ENCODE data around the gene CCDC59.

The CCDC59 gene

DNA sequence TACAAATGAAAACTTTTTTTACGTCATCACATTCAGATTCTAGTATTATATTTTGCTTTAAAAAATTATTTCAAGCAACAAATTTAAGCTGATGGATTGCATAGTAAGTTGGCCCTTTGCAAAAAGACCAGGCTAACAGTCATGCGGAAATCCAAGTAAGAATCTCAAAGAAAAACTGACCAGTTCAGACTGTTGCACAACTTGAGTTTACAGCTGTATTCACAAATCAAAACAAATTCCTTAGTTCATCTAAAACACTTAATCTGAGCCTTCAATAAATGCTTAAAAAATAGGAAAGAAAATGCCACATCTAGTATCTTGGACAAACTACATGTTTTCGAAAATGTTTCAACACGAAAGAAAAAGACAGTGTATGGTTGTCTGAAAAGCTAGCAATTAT is 847 bp downstream of the CCDC59 start:
- TF ChIP-seq, protein P1, sequence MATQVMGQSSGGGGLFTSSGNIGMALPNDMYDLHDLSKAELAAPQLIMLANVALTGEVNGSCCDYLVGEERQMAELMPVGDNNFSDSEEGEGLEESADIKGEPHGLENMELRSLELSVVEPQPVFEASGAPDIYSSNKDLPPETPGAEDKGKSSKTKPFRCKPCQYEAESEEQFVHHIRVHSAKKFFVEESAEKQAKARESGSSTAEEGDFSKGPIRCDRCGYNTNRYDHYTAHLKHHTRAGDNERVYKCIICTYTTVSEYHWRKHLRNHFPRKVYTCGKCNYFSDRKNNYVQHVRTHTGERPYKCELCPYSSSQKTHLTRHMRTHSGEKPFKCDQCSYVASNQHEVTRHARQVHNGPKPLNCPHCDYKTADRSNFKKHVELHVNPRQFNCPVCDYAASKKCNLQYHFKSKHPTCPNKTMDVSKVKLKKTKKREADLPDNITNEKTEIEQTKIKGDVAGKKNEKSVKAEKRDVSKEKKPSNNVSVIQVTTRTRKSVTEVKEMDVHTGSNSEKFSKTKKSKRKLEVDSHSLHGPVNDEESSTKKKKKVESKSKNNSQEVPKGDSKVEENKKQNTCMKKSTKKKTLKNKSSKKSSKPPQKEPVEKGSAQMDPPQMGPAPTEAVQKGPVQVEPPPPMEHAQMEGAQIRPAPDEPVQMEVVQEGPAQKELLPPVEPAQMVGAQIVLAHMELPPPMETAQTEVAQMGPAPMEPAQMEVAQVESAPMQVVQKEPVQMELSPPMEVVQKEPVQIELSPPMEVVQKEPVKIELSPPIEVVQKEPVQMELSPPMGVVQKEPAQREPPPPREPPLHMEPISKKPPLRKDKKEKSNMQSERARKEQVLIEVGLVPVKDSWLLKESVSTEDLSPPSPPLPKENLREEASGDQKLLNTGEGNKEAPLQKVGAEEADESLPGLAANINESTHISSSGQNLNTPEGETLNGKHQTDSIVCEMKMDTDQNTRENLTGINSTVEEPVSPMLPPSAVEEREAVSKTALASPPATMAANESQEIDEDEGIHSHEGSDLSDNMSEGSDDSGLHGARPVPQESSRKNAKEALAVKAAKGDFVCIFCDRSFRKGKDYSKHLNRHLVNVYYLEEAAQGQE (IDR thresholded peaks at IDR 0.05; ENCODE audit: insufficient read depth in 1 of 2, low read depth in 2 of 2, low read length in 2 of 2) = no peak
- TF ChIP-seq POLR2AphosphoS5 (IDR thresholded peaks at IDR 0.05; ENCODE audit: low read depth, low read length) (no peak), TAF1 (IDR thresholded peaks at IDR 0.05; ENCODE audit: borderline replicate concordance, insufficient read depth, low read length) (no peak), FOXP2 (optimal IDR thresholded peaks at IDR 0.05; ENCODE audit: borderline replicate concordance, extremely low read depth, extremely low read length, insufficient read depth) (no peak), SIN3A (IDR thresholded peaks at IDR 0.05; ENCODE audit: borderline replicate concordance, insufficient read depth, low read length) (no peak)

DNA sequence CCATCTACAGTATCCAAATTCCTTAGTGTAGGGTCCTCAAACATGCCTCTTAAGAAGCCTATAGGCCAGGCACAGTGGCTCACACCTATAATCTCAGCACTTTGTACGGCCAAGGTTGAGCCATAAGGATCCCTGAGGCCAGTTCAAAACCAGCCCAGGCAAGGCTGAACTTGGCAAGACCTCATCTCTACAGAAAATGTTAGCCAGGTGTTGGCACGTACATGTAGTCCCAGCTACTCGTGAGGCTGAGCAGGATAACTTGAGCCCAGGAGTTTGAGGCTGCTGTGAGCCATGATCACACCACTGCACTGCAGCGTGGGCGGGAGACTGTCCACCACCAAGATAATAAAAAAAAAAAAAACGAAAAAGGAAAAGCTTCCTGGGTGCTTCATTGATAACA is 6.8 kb downstream of the CCDC59 start:
- no peak for TF ChIP-seq FOXP2 (optimal IDR thresholded peaks at IDR 0.05; ENCODE audit: borderline replicate concordance, extremely low read depth, extremely low read length, insufficient read depth)
- TF ChIP-seq TAF1 (IDR thresholded peaks at IDR 0.05; ENCODE audit: borderline replicate concordance, insufficient read depth, low read length) = no peak
- TF ChIP-seq POLR2AphosphoS5 (IDR thresholded peaks at IDR 0.05; ENCODE audit: low read depth, low read length) = no peak
- TF ChIP-seq SIN3A (IDR thresholded peaks at IDR 0.05; ENCODE audit: borderline replicate concordance, insufficient read depth, low read length) = no peak
- TF ChIP-seq, protein P1 (IDR thresholded peaks at IDR 0.05; ENCODE audit: insufficient read depth in 1 of 2, low read depth in 2 of 2, low read length in 2 of 2) = no peak

DNA sequence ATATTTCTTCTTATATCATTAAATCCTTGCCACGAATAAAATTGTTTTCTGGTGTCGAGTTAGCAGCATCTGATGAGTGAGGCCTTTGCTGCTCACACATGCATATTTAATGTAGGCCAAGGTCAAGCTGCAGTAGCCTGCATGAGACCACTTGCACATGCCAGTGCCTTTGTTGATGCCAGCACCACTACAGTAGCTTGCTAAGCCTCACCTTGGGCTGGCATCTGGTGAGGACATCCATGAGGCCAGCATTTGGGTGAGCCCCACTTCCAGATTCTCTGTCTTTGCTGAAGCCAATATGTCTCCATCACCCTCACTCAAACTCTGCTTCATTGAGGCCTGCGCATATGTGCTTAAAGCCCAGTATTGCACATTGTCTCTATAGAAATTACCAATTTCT is 8.0 kb downstream of the CCDC59 start:
- TF ChIP-seq, protein P1 (IDR thresholded peaks at IDR 0.05; ENCODE audit: insufficient read depth in 1 of 2, low read depth in 2 of 2, low read length in 2 of 2) = no peak
- TF ChIP-seq POLR2AphosphoS5 (IDR thresholded peaks at IDR 0.05; ENCODE audit: low read depth, low read length) = no peak
- TF ChIP-seq TAF1 (IDR thresholded peaks at IDR 0.05; ENCODE audit: borderline replicate concordance, insufficient read depth, low read length) = no peak
- no peak for TF ChIP-seq SIN3A (IDR thresholded peaks at IDR 0.05; ENCODE audit: borderline replicate concordance, insufficient read depth, low read length)
- TF ChIP-seq FOXP2 (optimal IDR thresholded peaks at IDR 0.05; ENCODE audit: borderline replicate concordance, extremely low read depth, extremely low read length, insufficient read depth) = no peak

DNA sequence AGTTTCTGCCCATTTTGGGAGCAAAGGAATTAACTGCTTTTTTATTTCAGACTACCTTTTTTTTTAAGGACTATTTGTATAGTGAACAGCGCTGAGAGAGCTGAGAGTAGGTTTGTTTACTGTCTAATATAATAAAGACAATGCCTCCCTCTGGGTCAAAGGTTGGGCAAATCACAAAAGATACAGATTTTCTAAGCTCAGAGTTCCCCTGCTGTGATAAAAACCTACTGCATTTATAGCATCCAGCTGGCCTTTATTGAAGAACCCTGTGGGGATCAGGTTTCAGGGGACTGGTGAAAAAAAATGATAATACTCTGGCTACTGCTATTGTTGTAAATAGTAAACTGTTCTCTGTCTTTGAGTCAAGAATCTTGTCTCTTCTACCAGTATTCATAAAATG is 28.7 kb downstream of the CCDC59 start:
- no peak for TF ChIP-seq SIN3A (IDR thresholded peaks at IDR 0.05; ENCODE audit: borderline replicate concordance, insufficient read depth, low read length)
- no peak for TF ChIP-seq FOXP2 (optimal IDR thresholded peaks at IDR 0.05; ENCODE audit: borderline replicate concordance, extremely low read depth, extremely low read length, insufficient read depth)
- TF ChIP-seq POLR2AphosphoS5 (IDR thresholded peaks at IDR 0.05; ENCODE audit: low read depth, low read length) = no peak
- TF ChIP-seq, protein P1 (IDR thresholded peaks at IDR 0.05; ENCODE audit: insufficient read depth in 1 of 2, low read depth in 2 of 2, low read length in 2 of 2) = no peak
- TF ChIP-seq TAF1 (IDR thresholded peaks at IDR 0.05; ENCODE audit: borderline replicate concordance, insufficient read depth, low read length) = no peak

DNA sequence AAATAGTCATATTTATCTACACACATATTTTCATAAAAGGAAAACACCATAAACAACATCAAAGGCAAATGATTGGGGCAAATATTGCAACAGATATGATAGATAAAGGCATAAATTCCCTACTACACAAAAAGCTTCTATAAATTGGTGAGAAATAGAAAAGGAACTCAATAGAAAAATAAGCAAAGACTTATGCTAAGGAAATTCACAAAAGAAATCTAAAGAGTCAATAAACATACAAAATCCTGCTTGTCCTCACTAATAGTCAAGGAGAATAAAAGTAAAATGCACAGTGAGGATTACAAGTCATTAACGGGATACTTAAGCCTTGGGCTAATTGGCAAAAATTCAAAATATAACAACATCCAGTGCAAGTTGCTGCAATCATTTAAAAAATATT is 30.3 kb downstream of the CCDC59 start:
- no peak for TF ChIP-seq SIN3A (IDR thresholded peaks at IDR 0.05; ENCODE audit: borderline replicate concordance, insufficient read depth, low read length)
- no peak for TF ChIP-seq FOXP2 (optimal IDR thresholded peaks at IDR 0.05; ENCODE audit: borderline replicate concordance, extremely low read depth, extremely low read length, insufficient read depth)
- no peak for TF ChIP-seq POLR2AphosphoS5 (IDR thresholded peaks at IDR 0.05; ENCODE audit: low read depth, low read length)
- TF ChIP-seq, protein P1 (IDR thresholded peaks at IDR 0.05; ENCODE audit: insufficient read depth in 1 of 2, low read depth in 2 of 2, low read length in 2 of 2) = no peak
- TF ChIP-seq TAF1 (IDR thresholded peaks at IDR 0.05; ENCODE audit: borderline replicate concordance, insufficient read depth, low read length) = no peak

All from PFSK-1 (cell line).